ENCODE measurements around the gene TP53AIP1. TPM values are rescaled to one million over a fixed set of nuclear protein-coding genes. Genes with fewer than 3 reads are reported as not detected.

TP53AIP1 gene
- polyA plus RNA-seq, 2 of the 4 experiments (the other 2 are of a cell fraction): 0.03 to 0.08 TPM

DNA sequence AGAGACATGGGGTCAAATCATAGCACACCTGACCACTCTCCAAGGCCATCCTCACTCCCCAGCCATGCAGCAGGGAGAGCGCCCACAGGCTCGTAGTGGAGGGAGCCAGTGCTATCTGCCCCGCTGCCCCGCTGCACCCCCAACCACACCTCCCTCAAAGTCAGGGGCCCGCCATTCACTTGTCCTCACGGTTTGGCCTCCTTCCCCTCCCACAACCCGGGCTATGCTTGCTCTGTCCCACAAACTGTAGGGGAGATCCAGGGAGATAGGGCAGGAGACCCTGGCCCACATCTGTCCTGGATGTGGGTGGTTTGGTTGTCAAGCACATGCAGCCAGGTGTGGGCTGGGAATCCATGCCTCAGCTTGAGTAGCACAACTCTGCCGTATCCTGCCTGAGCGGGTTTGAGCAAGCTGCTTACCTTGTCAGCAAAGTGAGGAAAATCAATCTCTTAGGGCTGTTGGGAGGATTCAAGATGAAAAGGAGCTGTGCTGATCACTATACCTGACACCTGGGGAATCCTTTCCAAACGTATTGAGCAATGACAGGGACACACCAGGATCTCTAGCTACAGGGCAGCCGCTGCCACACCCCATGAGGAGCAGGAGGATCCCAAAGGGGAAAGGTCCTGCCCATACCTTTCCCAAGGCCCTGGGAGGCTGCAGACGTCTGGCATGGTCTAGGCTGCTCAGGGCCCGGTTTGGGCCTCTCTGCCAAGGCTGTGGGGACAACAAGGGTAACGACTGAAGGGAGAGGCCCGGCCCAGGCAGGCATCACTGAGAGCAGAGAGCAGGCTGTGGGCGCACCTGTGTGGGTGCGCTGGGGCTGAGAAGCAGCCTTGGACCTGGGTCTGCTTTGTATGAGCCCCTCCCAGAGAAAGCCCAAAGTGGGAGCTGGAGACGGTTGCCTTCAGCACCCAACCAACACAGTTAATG, 28.2 kb downstream of the TP53AIP1 start:
- POLR2A ChIA-PET: no interaction called here
- FAIRE-seq: no peak
- WGBS (ENCODE audit: missing lambda C conversion rate): 16% methylated on average over 6 of the region's 18 CpGs

DNA sequence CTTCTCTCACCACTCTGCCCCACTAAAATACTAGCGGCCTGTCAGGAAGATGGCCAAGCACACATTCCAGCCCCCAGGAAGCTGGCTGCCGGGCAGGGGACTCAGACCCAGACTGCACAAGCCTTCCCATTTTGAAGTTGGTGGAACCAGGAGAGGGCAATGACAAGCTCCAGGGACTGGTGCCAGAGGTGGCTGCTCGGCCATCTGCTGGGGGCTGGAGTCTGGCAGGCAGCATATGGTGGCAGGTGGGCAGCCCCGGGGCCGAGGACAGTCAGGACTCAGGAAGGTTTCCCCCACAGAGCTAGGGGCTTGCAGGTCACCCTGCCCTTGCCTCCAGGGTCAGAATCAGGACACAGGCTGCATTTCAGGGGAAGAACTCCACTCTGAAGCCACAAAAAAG, 28.9 kb downstream of the TP53AIP1 start:
- FAIRE-seq: no peak
- CTCF ChIA-PET: interaction anchor here (1.1 kb wide), 1 partner anchor 30 kb away, joined by 6 read pairs; no protein-coding TSS in a partner anchor
- peaks cover 4% of the 10 kb centered on the region for H3K4me1 ChIP-seq
- no peak for ATAC-seq
- WGBS (ENCODE audit: missing lambda C conversion rate): 84% methylated on average over 2 of the region's 5 CpGs
- no peak for DNase-seq (ENCODE audit: low read depth in 1 of 2, low spot score in 1 of 2)
- no peak overlapping the region for H3K4me2 ChIP-seq
- POLR2A ChIA-PET: no interaction called here
- no peak overlapping the region for H3K4me3 ChIP-seq
- no peaks in the 10 kb centered on the region for H3K9me3 ChIP-seq
- H3K27ac ChIP-seq: no peak overlapping the region
- TF ChIP-seq ZFP36 (IDR thresholded peaks at IDR 0.05; ENCODE audit: borderline replicate concordance, partially characterized antibody): no peak
- TF ChIP-seq USF2 (IDR thresholded peaks at IDR 0.05): no peak
- no peak for TF ChIP-seq REST (IDR thresholded peaks at IDR 0.05)
- TF ChIP-seq ATOH8 (CRISPR knock-in tag; IDR thresholded peaks at IDR 0.05; ENCODE audit: low read depth): no peak
- no peak for TF ChIP-seq RNF2 (IDR thresholded peaks at IDR 0.05; ENCODE audit: borderline replicate concordance, low read depth)
- TF ChIP-seq MAFK (IDR thresholded peaks at IDR 0.05; ENCODE audit: partially characterized antibody): no peak
- no peak for TF ChIP-seq HMGXB4 (CRISPR knock-in tag; IDR thresholded peaks at IDR 0.05; ENCODE audit: borderline replicate concordance)
- TF ChIP-seq TP53 (CRISPR knock-in tag; IDR thresholded peaks at IDR 0.05): no peak
- no peak for TF ChIP-seq EHMT2 (IDR thresholded peaks at IDR 0.05; ENCODE audit: low read depth)
- no peak for TF ChIP-seq MAZ (IDR thresholded peaks at IDR 0.05; ENCODE audit: borderline replicate concordance, low read depth, low read length)
- TF ChIP-seq KDM1A (IDR thresholded peaks at IDR 0.05; ENCODE audit: low read depth): no peak
- TF ChIP-seq, protein P1, sequence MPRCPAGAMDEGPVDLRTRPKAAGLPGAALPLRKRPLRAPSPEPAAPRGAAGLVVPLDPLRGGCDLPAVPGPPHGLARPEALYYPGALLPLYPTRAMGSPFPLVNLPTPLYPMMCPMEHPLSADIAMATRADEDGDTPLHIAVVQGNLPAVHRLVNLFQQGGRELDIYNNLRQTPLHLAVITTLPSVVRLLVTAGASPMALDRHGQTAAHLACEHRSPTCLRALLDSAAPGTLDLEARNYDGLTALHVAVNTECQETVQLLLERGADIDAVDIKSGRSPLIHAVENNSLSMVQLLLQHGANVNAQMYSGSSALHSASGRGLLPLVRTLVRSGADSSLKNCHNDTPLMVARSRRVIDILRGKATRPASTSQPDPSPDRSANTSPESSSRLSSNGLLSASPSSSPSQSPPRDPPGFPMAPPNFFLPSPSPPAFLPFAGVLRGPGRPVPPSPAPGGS (IDR thresholded peaks at IDR 0.05): no peak
- no peak for TF ChIP-seq HOXB13 (CRISPR knock-in tag; IDR thresholded peaks at IDR 0.05; ENCODE audit: low read depth)
- TF ChIP-seq CEBPB (IDR thresholded peaks at IDR 0.05): no peak

More for the DNA sequence above, 28.2 kb downstream of the TP53AIP1 start:
- DNase-seq (ENCODE audit: low read depth in 1 of 2, low spot score in 1 of 2) (no peak), ATAC-seq (no peak)
- H3K4me3 ChIP-seq: no peak overlapping the region
- CTCF ChIA-PET: interaction anchor here (1.1 kb wide), 1 partner anchor 30 kb away, joined by 6 read pairs; no protein-coding TSS in a partner anchor
- no peaks in the 10 kb centered on the region for H3K4me1 ChIP-seq
- no peaks in the 10 kb centered on the region for H3K9me3 ChIP-seq
- H3K27ac ChIP-seq: no peak overlapping the region
- no peak overlapping the region for H3K4me2 ChIP-seq
- TF ChIP-seq FOSB (CRISPR knock-in tag; IDR thresholded peaks at IDR 0.05): no peak
- no peak for TF ChIP-seq CEBPB (IDR thresholded peaks at IDR 0.05)
- TF ChIP-seq RCOR1 (IDR thresholded peaks at IDR 0.05; ENCODE audit: low read depth, low read length): no peak
- TF ChIP-seq, protein P2, sequence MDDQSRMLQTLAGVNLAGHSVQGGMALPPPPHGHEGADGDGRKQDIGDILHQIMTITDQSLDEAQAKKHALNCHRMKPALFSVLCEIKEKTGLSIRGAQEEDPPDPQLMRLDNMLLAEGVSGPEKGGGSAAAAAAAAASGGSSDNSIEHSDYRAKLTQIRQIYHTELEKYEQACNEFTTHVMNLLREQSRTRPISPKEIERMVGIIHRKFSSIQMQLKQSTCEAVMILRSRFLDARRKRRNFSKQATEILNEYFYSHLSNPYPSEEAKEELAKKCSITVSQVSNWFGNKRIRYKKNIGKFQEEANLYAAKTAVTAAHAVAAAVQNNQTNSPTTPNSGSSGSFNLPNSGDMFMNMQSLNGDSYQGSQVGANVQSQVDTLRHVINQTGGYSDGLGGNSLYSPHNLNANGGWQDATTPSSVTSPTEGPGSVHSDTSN (IDR thresholded peaks at IDR 0.05): no peak
- no peak for TF ChIP-seq HMGXB4 (CRISPR knock-in tag; IDR thresholded peaks at IDR 0.05; ENCODE audit: borderline replicate concordance)
- no peak for TF ChIP-seq RAD21 (conservative IDR thresholded peaks at IDR 0.05 in 1 of 2, IDR thresholded peaks at IDR 0.05 in 1 of 2)
- TF ChIP-seq RNF2 (IDR thresholded peaks at IDR 0.05; ENCODE audit: borderline replicate concordance, low read depth): no peak
- TF ChIP-seq CHD4 (IDR thresholded peaks at IDR 0.05; ENCODE audit: borderline replicate concordance): no peak
- no peak for TF ChIP-seq CBX8 (IDR thresholded peaks at IDR 0.05)

All from A549 (cell line).